Psoas muscle (tissue), 8 donors: ENCODE data around the gene NAPG. TPM values are rescaled to one million over a fixed set of nuclear protein-coding genes. Genes with fewer than 3 reads are reported as not detected.
"Not testable (repeated sequence)": the region's sequence is repeated elsewhere in the genome, so short reads cannot be mapped to it uniquely, and the experiment has no call there.

Experiments
- ATAC-seq, 4 donors: fragments of 200-7000 bp; cut with Tn5 transposase; one replicate each; pipeline ENCODE4 v1.9.1; 2020; ENCODE audit warnings: moderate library complexity in 3 of 4, mild to moderate bottlenecking in 2 of 4
- DNase-seq, 2 donors: peaks; one replicate each; pipeline ENCODE4 v3.0.0-alpha.2; 2020
- H3K27ac ChIP-seq: fragments of 200-600 bp; one replicate; pipeline ENCODE4 v1.8.0; 2022
- H3K27me3 ChIP-seq, 3 donors: fragments of 200-600 bp in 1 of 3; one replicate each; pipeline versions ENCODE4 v1.6.1 to v1.8.0; 2013 to 2022; ENCODE audit warnings: low read length in 2 of 3, mild to moderate bottlenecking in 2 of 3, moderate library complexity in 1 of 3; ENCODE audit not compliant: insufficient read depth in 3 of 3
- H3K36me3 ChIP-seq, 2 donors: fragments of 200-600 bp in 1 of 2; one replicate each; pipeline versions ENCODE4 v1.6.1 to v1.8.0; 2013 to 2022; ENCODE audit warnings: low read depth in 1 of 2, mild to moderate bottlenecking in 1 of 2, moderate library complexity in 1 of 2; ENCODE audit not compliant: insufficient read depth in 1 of 2
- H3K4me1 ChIP-seq: fragments of 200-600 bp; one replicate; pipeline ENCODE4 v1.8.0; 2022
- H3K4me3 ChIP-seq: fragments of 200-600 bp; one replicate; pipeline ENCODE4 v1.8.0; 2022; ENCODE audit warnings: mild to moderate bottlenecking
- H3K9me3 ChIP-seq: fragments of 200-600 bp; one replicate; pipeline ENCODE4 v1.8.0; 2022
- WGBS, 3 donors: extraction: QIAGEN DNeasy Blood & Tissue Kit; methylation state at CpG; one replicate each; pipeline versions ENCODE4 v1.1.6 to v1.1.7; 2013; 5-methylcytosine and 5-hydroxymethylcytosine counted together
- intact Hi-C, 2 donors: fragments of 100-400 bp; cut with DNase I; formaldehyde crosslinking; loops; one replicate each; pipeline versions ENCODE4 v1.11.0 to v1.14.2; 2022
- polyA plus RNA-seq, 3 donors: library from polyadenylated mRNA; stranded (reverse); fragments of 200-250 nt; gene quantifications; one replicate each; pipeline ENCODE4 v1.2.3, GENCODE V29; 2013
- total RNA-seq, 4 donors: library from RNA; stranded (reverse); fragmentation: NEBNext Ultra II Directional in 2 of 4; extraction: Animal tissue kit (Norgen Biotek cat#: 25700) in 2 of 4; gene quantifications; one replicate each; pipeline versions ENCODE4 v1.2.1 to v1.2.4, GENCODE V29; 2021 to 2023
- TF ChIP-seq, protein P1 (sequence below): fragments of 200-600 bp; IDR thresholded peaks from one replicate; pipeline ENCODE4 v1.8.0; 2022; ENCODE audit warnings: antibody characterized with exemption
- donor health status: healthy with polysubstance abuse.
- donor health status: DM: no; HTN: no; CAD: no; lungs with moderate emphysema.
- donor health status: Bipolar disorder and iron deficiency.
- donor health status: healthy.
- donor health status: DM: yes; HTN: yes; CAD: no.
- donor health status: DM: no; HTN: no; CAD: no.
- donor health status: DM: no; HTN: no; CAD: no.
- donor health status: DM: yes; HTN: yes; CAD: no.

Gene NAPG
- total and polyA plus RNA-seq, 7 donors, result 10.7 to 38.7 (median 22.1) TPM

DNA sequence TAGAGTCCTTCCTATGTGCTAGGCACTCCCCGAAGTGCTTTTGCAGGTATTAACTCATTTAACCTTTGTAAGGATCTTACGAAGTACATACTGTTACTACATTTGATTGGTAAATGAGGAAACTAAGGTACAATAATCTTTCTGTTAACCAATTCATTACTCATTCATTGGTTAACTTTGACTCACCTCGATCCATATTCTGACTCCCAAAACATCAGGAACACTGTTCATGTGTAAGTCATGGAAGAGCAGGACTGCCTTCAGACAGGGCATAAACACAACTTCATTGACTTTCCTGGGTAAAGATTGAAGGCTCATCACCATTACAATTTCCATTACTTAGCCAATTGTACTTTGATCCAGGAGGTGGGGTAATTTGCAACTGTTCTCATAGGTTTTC, 40.6 kb downstream of the NAPG start:
- Histone ChIP-seq H3K27me3 (no peaks in the 10 kb centered on the region), H3K36me3 (no peaks in the 10 kb centered on the region), H3K9me3 (no peaks in the 10 kb centered on the region), H3K4me3 (no peak overlapping the region), H3K4me1 (peaks cover 5% of the 10 kb centered on the region), H3K27ac (no peak overlapping the region)
- ATAC-seq (no peak), DNase-seq (no peak)
- TF ChIP-seq, protein P1, sequence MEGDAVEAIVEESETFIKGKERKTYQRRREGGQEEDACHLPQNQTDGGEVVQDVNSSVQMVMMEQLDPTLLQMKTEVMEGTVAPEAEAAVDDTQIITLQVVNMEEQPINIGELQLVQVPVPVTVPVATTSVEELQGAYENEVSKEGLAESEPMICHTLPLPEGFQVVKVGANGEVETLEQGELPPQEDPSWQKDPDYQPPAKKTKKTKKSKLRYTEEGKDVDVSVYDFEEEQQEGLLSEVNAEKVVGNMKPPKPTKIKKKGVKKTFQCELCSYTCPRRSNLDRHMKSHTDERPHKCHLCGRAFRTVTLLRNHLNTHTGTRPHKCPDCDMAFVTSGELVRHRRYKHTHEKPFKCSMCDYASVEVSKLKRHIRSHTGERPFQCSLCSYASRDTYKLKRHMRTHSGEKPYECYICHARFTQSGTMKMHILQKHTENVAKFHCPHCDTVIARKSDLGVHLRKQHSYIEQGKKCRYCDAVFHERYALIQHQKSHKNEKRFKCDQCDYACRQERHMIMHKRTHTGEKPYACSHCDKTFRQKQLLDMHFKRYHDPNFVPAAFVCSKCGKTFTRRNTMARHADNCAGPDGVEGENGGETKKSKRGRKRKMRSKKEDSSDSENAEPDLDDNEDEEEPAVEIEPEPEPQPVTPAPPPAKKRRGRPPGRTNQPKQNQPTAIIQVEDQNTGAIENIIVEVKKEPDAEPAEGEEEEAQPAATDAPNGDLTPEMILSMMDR, result no peak
- WGBS, 3 donors, result 92 to 96% (median 93%) methylated on average over 3 of the region's 3 CpGs
- intact Hi-C loops, result loop anchor here in 1 of 2 donors (10.0 kb wide), 1 partner anchor 988 kb away; no protein-coding TSS in a partner anchor

- H3K4me1 ChIP-seq, H3K4me3 ChIP-seq, H3K9me3 ChIP-seq, H3K27me3 ChIP-seq, H3K27ac ChIP-seq, DNase-seq, ATAC-seq, H3K36me3 ChIP-seq: not testable (repeated sequence)
- intact Hi-C loops, result loop anchor here in 1 of 2 donors (10.0 kb wide), 1 partner anchor 985 kb away; no protein-coding TSS in a partner anchor
- WGBS, 3 donors, result 81 to 97% (median 87%) methylated on average over 5 of the region's 5 CpGs
Observed at GRCh38 chr18:10569941-10570340, 44.1 kb downstream of the NAPG start.

- H3K27me3 ChIP-seq, result no peaks in the 10 kb centered on the region
- no peak overlapping the region for H3K27ac ChIP-seq
- H3K4me1 ChIP-seq, result no peaks in the 10 kb centered on the region
- H3K9me3 ChIP-seq, result no peaks in the 10 kb centered on the region
- no peaks in the 10 kb centered on the region for H3K36me3 ChIP-seq
- intact Hi-C loops, result no loop called here
- WGBS, 3 donors, result 87 to 97% (median 88%) methylated on average over 1 of the region's 1 CpG
- no peak for ATAC-seq
- DNase-seq, result no peak
- TF ChIP-seq, protein P1, result no peak
- no peak overlapping the region for H3K4me3 ChIP-seq
Observed at GRCh38 chr18:10570622-10571021, 44.8 kb downstream of the NAPG start.

- intact Hi-C loops, result no loop called here
- Histone ChIP-seq H3K27ac (no peak overlapping the region), H3K4me3 (no peak overlapping the region), H3K27me3 (no peaks in the 10 kb centered on the region), H3K36me3 (no peaks in the 10 kb centered on the region), H3K9me3 (no peaks in the 10 kb centered on the region), H3K4me1 (no peaks in the 10 kb centered on the region)
- 52 to 66% (median 65%) methylated on average over 2 of the region's 2 CpGs for WGBS, 3 donors
- DNase-seq, result no peak
- ATAC-seq, result no peak
- TF ChIP-seq, protein P1, result no peak
Observed at GRCh38 chr18:10571537-10571936, 45.7 kb downstream of the NAPG start.

- H3K27me3 ChIP-seq, H3K27ac ChIP-seq, H3K4me1 ChIP-seq, intact Hi-C loops, ATAC-seq, H3K9me3 ChIP-seq, H3K36me3 ChIP-seq, DNase-seq, H3K4me3 ChIP-seq: not testable (repeated sequence)
- WGBS, 3 donors, result 100% methylated on average over 1 of the region's 2 CpGs; no CpG with 5 or more reads in 2 of the 3 donors
Observed at GRCh38 chr18:10573261-10573660, 47.4 kb downstream of the NAPG start.

DNA sequence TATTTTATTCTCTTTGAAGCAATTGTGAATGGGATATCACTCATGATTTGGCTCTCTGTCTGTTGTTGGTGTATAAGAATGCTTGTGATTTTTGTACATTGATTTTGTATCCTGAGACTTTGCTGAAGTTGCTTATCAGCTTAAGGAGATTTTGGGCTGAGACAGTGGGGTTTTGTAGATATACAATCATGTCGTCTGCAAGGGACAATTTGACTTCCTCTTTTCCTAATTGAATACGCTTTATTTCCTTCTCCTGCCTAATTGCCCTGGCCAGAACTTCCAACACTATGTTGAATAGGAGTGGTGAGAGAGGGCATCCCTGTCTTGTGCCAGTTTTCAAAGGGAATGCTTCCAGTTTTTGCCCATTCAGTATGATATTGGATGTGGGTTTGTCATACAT, 48.6 kb downstream of the NAPG start:
- H3K4me3 ChIP-seq, H3K27ac ChIP-seq, H3K36me3 ChIP-seq, ATAC-seq, DNase-seq, H3K9me3 ChIP-seq, intact Hi-C loops, H3K27me3 ChIP-seq, H3K4me1 ChIP-seq: not testable (repeated sequence)
- WGBS, 3 donors, result 56 to 82% (median 81%) methylated on average over 2 of the region's 2 CpGs

- WGBS, 3 donors, result 84 to 91% (median 87%) methylated on average over 25 of the region's 25 CpGs
- H3K9me3 ChIP-seq, result not testable (repeated sequence)
Observed at GRCh38 chr18:10577842-10578572, 52.2 kb downstream of the NAPG start.

DNA sequence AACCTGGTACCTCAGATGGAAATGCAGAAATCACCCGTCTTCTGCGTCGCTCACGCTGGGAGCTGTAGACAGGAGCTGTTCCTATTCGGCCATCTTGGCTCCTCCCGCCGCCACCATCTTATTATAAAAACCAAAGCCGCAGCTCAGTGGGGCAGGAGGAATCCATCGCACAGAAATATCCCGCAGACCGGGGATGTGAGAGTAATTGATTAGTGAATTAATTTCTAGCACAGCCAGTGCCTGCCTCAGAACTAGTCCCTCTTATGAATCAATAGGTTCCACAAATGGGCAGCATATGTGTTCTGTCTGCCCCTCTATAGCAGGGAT, 52.7 kb downstream of the NAPG start:
- ATAC-seq, H3K27ac ChIP-seq, H3K27me3 ChIP-seq, intact Hi-C loops, H3K4me3 ChIP-seq, DNase-seq, H3K36me3 ChIP-seq, H3K9me3 ChIP-seq, H3K4me1 ChIP-seq: not testable (repeated sequence)
- 93 to 97% (median 95%) methylated on average over 11 of the region's 11 CpGs for WGBS, 3 donors

More at GRCh38 chr18:10577842-10578572, 52.2 kb downstream of the NAPG start:
- DNase-seq, ATAC-seq, H3K4me1 ChIP-seq, H3K27me3 ChIP-seq, intact Hi-C loops, H3K36me3 ChIP-seq, H3K4me3 ChIP-seq, H3K27ac ChIP-seq: not testable (repeated sequence)
